HG03378 (cell line): ENCODE measurements around the gene GCKR.

Source experiments
- ATAC-seq: cut with Tn5 transposase; IDR thresholded peaks from one replicate; pipeline ENCODE4 v1.9.1; 2021; ENCODE audit warnings: mild to moderate bottlenecking, moderate library complexity; ENCODE audit not compliant: unreplicated experiment

GCKR gene, protein sequence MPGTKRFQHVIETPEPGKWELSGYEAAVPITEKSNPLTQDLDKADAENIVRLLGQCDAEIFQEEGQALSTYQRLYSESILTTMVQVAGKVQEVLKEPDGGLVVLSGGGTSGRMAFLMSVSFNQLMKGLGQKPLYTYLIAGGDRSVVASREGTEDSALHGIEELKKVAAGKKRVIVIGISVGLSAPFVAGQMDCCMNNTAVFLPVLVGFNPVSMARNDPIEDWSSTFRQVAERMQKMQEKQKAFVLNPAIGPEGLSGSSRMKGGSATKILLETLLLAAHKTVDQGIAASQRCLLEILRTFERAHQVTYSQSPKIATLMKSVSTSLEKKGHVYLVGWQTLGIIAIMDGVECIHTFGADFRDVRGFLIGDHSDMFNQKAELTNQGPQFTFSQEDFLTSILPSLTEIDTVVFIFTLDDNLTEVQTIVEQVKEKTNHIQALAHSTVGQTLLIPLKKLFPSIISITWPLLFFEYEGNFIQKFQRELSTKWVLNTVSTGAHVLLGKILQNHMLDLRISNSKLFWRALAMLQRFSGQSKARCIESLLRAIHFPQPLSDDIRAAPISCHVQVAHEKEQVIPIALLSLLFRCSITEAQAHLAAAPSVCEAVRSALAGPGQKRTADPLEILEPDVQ

DNA sequence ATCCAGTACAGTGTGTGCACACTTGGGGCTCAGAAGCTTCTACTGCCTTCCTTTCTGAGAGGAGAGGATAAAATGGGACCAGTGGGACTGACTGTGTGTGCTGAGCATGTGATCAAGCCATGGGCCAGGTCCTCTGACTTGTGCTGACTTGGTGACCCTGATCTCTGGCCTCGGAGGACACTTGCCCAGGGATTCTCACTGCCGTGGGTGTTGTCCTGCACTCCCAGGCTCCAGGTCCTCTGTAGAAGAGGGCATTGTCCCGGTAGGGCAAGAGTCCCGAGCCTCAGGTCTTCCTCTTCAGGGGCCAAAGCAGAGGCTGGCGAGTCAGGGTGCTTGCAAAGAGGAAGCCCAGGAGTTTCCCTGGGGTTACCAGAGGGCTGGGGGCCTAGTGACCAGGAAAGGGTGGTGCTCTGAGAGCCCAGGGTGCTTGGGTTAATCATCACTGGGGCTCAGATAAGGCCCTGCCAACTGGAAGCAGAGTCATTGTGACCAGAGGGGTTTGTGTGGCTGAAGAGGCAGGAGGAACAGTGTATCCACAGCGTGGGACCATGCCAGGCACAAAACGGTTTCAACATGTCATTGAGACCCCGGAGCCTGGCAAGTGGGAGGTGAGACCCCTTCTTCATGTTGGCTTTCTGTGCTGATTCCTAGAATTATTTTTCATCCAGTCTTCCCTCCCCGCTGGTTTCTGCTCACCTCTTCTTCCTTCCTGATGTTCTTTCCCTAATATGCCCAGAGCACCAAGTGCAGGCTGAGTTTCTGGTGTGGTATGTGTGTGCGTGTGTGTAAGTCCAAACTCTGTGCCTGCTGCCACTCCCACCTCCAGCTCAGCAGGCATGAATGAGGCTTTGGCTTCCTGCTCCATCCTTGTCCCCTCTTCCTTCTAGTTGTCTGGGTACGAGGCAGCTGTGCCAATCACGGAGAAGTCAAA lies at the start of gene GCKR:
TSS of gene GCKR (plus strand) at position 483 of the 931 bp plus-strand sequence. CDS start at position 549, 66 bp downstream.
- ATAC-seq: no peak

DNA sequence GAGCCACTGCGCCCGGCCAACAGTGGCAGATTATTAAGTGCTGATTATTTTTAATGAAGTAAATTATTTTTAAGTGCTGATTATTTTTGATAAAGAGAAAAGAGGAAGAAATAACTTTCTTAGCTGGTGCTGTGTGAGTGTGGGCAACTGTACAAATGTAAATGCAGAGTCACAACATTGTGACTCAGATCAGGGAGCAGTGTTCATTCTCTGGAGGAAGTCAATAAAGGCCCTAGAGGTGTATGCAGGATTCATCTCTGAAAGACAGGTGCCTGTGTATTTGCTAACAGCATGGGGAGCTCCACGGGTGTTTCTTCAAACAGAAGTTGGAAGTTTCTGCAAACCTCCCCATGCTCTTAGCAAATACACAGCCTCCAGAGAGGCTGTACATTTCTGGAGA lies 48.3 kb upstream of the GCKR start:
- ATAC-seq: no peak

DNA sequence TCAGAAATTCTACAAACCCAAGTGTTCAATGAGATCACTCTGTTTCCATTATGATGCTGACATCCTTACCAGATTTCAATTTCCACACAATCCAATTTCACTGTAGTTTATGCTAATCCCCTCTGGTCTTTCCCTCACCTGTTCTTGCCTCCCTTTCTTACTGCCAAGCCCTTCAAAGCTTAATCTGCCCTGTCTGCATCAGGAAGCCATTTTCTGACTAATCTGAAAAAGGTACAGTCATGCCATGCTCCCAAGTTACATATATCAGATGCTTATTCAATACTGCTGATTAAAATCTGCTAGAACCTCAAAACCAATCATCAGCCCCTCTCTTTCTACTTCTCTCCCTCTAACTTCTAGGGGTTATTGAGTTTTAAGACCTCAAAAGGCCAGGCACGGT lies 45.5 kb upstream of the GCKR start:
- no peak for ATAC-seq

DNA sequence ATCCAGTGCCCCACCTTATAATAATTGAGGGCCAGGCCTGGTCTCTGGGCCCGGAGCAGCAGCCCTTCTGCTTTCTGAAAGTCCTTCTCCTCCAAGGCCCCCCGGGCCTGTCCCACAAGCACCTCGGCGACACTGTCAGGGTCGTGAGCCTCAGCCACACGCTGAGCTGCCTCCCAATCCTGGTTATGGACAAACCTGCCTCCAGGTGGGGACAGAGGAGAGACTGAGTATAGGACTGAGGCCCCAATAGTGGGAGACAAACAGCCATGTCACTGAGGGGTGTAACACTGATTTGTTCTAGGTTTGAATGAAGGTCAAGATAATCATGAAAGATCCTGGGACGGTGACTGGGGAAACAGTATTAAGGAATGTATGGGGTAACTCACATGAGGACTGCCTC lies 42.7 kb upstream of the GCKR start:
- ATAC-seq: no peak

DNA sequence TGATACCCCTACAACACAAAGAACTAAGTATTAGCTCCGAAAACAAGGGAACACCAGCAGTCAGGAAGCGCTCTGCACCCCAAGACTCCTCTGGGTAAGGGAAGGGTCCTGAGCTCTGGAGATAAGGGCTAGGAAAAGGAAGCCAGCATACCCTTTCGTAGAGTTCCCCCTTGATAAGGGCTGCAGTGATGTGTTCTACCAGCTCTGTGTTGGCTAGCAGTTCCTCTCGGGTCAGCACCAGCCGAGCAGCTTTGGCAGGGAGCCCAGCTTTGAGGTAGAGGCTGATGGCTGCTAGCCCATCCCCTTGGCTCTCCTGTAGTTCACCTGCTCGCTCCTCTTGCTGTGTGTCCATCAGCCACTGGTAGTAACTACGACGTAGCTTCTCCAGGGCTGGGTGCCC lies 35.5 kb upstream of the GCKR start:
- ATAC-seq: no peak

DNA sequence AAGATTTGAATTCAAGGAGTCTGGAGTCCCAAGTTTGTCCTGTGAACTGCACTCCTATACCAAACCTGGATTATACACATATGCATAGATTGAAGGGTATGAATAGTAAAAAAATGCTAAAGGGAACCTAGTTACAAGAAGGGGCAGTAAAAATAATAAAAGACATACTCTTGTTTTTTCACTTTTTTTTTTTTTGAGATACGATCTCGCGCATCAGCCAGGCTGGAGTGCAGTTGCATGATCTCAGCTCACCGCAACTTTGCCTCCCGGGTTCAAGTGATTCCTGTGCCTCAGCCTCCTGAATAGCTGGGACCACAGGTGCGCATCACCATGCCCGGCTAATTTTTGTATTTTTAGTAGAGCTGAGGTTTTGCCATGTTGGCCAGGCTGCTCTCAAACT lies 32.2 kb upstream of the GCKR start:
- ATAC-seq: no peak

DNA sequence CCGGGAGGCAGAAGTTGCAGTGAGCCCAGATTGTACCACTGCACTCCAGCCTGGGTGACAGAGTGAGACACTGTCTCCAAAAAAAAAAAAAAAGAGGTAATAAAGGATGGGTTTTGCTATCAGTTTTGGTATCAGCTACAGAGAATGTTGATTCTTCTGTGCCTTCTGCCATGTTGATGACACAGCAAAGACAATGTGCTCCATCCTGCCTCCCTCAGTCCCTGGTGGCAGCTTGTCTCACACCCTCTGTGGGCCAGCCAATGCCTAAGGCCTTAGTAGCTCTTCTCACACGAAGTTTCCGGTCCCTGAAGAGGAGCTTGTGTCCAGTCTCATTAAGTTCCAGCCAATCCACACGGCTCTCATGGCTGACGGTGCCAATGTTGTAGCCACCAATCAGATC lies 24.7 kb upstream of the GCKR start:
- ATAC-seq: no peak

DNA sequence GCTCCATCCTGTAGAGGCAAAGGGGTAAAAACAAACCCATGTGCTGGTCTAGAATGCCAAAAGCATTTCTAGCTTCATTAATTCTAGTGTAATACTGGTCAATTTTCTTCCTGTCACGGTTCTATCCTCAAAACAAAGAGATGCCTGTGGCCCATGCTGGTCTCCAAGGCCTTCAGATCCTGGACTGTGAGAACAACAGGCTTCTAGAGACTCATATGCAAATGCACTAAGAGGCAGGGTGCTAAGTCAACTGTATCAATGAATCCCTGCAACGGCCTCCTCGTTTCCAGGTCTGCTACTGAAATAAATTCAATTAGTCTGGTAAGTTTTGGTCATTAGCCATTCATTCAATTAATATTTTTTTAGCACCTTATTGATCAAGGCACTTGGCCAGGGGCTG lies 11.1 kb upstream of the GCKR start:
- ATAC-seq: no peak

DNA sequence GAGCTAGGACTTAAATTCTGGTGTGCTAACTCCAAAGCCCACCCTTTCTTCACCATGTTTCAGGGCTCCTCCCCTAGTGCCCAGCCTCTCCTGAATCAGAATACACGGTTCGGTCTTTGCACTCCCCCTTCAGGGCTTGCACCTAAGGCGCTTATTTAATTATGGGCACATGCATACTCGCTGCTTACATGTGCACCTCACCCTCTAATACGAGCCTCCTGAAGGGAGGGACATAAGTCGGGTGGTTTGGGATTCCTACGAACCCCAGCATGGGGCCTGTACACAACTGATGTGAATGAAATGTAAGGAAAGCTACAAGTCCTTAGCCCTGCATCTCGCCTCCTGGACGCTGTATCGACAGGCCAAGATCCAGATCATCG lies 7.5 kb upstream of the GCKR start:
- ATAC-seq: peak; percentile 5

DNA sequence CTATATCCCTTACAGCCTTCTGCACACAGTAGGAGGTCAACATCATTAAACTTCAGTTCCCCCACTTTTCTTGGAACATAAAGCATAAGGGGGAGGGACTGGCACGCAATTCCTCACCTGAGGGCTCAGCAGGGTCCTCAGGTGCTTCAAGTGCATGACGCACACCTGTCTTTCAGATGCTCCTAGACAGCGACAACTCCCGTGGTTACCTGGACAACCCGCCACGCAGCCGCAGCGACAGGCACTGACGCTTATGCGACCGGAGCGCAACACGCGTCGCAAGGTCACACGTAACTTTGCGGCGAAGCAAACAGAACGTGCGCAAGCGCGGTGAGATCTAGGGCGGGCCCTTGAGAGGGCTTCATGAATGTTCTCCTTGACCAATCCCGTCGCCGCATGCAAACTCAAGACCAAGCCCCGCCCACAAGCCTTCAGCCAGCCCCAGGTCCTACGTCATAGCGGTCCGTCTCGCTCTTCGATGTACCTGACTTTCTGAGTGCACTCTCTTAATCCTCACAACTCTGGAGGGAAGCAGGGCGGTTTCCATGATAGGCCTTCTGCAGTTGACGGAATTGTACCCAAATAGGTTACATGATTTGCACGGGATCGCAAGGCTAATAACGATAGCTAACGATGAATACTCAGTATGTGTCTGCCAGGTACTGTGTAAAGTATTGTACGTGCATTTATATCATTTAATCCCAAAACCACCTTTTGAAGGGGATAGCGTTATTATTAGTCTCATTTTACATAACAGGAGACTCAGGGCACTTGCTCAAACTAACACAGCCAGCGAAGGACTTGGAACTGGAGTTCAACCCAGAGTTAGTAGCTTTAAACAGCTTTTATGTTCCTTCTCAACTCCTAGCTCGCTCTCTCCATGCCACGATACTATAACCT lies 6.9 kb upstream of the GCKR start, which contains the start of gene IFT172:
TSS of gene IFT172 (minus strand) at position 246 of the 900 bp plus-strand sequence. CDS start at position 156, 90 bp downstream.
- ATAC-seq: peak; percentile 90

DNA sequence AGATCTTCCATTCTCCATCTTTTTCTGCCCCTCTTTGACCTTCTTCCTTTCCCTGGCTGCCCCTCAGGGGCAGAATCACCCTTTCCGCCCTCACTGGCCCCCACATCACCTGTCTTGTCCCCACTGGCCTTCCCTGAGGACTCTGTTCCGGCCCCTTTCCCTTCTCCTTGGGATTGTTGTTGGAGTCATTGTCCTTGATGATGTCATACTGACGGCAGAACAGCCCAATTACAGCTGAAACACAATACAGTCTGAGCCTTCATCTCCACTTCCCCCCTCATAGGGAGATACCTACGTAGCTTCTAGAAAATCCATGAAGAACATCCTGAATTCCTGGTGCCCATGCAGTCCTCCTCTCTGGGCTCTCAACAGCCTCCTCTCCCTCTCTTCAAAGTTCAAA lies 4.1 kb upstream of the GCKR start:
- no peak for ATAC-seq

DNA sequence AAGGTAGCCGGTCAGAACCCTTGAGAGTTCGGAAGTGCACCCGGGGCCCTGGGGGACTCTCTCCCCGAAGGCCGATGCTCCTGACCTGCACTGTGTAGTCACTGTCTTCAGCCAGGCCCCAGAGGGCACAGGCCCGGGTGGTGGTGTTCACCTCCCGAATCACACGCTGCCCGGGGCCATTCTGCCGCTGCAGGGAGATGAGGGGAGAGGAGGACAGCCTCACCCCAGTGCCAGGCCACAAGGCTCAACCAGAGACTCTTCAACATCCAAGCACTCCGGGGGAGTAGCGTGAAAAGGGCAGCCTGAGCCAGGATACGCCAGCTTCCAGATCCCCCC lies 2.7 kb upstream of the GCKR start:
- no peak for ATAC-seq

DNA sequence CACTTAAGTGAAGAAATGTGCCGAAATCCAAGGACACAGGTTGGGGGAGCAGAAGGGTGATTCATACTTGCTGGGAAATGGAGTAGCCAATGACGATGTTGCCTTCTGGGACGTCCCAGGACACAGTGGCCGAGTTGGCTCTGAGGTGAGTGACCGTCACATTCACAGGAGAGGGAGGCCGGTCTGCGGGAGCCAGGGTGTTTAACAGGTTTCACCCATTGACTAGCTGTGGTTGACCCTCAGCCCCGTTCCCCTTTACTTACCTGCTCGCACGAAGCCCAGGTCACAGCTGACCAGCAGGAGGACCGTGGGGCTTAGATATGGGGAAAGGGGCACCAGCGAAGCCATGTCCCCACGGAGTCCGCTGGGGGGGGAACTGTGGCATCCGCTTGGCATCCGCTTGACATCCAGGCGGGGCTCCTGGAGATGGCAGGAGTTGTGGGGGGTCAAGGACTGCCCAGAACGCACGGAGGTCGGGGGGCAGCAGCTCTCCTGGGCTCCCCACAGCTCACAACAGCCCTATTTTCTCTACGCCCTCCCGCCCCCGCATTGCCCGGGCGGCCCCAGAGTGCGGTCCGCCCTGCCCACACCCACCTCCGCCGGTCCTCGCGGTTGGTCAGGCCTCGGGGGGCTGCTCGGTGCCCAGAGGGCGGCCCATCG lies 2.2 kb upstream of the GCKR start:
- no peak for ATAC-seq

DNA sequence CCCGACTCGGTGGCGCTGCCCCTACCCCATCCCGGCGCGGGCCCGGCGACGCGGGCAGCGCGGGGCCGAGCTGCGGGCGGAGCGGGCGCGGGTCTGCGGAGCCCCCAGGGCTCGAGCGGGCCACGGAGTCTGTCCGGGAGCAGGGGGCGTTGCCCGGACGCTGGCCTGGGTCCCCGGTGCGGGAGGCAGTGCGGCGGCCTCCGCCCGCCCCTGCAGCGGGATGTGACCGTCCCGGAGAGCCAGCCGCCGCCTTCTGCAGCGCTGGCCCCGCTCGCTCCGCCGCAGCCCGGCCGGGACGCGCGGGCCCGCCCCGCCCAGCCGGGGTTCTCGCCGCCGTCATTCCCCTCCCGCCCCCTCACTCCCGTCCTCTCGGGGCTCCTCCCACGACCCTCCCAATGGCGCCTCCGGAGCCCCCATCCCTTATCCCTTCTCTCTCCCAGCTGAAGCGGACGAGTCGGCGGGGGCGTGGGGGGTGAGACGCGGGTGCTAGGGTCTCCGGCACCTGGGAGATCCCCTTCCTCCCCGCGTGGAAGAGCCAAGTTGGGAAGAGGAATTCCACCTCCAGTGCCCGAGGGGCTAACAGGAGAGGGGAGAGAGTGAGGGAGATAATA lies 1.6 kb upstream of the GCKR start, which contains the start of gene FNDC4:
TSS of gene FNDC4 (minus strand) at position 257 of the 611 bp plus-strand sequence. CDS start 521 bp downstream, outside the sequence.
- no peak for ATAC-seq

DNA sequence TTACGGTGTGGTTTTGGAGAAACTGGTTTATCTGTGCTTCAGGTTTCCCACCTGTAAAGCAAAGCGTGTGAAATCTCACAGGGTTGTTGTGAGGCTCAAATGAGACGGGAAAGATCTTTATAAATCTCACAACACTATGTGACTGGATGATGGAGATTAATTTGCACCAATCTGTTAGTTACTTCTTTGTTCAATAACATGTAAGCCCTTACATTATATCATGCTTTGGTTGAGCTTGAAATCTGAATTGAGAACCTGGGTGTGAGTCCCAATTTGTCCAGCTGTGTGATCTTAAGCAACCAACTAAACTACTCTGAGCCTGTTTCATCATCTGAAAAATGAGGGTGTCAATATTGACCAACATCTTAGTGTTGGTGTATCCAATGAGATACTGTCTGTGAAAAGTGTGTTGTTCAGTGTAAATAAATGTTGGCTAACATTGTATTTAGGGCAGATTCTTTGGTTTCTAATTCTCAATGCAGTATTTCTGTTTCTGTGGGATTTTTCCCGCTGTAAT lies 741 bp upstream of the GCKR start:
- ATAC-seq: no peak

DNA sequence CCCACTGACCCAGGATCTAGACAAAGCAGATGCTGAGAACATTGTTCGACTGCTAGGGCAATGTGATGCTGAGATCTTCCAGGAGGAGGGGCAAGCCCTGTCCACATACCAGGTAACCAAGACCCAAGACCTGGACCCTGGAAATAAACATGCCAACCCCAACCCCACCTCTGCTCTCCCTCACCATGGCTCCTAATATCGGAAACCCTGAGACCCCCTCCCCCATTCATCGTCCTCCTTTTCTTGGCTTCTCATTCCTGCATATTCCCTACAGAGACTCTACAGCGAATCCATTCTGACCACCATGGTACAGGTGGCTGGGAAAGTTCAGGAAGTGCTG lies 619 bp downstream of the GCKR start:
- no peak for ATAC-seq

DNA sequence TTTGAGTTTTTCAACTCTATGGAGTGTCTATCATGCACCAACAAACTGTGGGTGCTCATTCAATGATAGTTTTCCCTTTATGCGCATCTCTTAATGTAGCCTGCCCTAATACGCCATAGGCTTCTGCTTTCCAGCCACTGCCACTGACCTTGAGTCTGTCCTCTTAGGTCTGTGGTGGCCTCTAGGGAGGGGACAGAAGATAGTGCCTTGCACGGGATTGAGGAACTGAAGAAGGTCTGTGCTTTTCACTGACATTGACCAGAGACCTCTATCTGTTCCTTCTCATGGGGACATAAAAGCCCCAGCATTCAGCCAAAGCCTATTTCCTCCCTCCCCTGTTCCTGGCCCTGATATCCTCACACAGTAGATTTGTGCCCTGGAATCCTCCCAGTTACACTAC lies 2.3 kb downstream of the GCKR start:
- ATAC-seq: no peak

DNA sequence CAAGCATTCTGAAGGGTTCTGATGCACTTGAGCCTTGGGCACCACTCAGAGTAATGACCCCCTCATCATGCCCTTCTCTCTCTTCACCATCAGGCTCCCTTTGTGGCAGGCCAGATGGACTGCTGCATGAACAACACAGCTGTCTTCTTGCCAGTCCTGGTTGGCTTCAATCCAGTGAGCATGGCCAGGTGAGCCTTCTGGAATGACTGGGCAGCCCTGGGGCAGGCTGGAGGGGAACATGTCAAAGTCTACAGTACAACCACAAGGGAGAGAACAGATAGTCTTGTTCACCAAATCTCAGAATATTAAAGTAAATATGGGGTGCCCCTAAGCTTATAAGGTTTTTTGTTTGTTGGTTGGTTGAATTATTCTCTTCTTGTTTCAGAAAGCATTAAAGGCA lies 4.4 kb downstream of the GCKR start:
- no peak for ATAC-seq

DNA sequence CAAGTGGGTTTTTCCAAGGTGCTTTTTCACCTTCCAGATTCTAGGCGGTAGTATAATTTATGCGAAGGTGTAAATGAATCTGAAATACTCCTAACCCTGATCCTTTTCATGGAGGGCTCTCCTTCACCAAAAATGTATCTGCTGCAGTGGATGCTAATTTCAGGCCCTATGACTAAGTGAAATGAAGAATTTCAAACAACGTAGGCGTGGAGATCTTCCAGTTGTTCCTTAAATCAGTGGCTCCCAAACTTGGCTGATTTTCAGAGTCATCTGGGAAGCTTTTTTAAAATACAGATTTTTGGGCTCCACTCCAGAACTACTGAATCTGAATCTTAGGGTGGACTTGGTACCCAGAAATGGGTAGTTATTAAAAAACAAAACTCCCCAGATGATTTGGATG lies 5.5 kb downstream of the GCKR start:
- ATAC-seq: no peak
